Breast epithelium (tissue), 3 donors: ENCODE measurements around the gene SIVA1.

Experiments used
- POLR2A ChIP-seq: fragments of 450-650 bp; IDR thresholded peaks from one replicate; pipeline ENCODE4 v1.6.1; 2016; ENCODE audit warnings: antibody characterized with exemption, mild to moderate bottlenecking, moderate library complexity
- POLR2AphosphoS5 ChIP-seq, 3 donors: sonication (generic); formaldehyde crosslinking; IDR thresholded peaks; one replicate each; pipeline ENCODE4 v1.6.1; 2017; ENCODE audit warnings: antibody characterized with exemption in 3 of 3
- TF ChIP-seq, protein P1 (sequence below), 3 donors: fragments of 450-650 bp; IDR thresholded peaks; one replicate each; pipeline ENCODE4 v1.5.1; 2016 to 2017; ENCODE audit warnings: antibody characterized with exemption in 3 of 3, mild to moderate bottlenecking in 3 of 3, moderate library complexity in 3 of 3

- TF ChIP-seq POLR2A (no peak), POLR2AphosphoS5 (IDR thresholded peaks at IDR 0.05) (no peak)
- TF ChIP-seq, protein P1, sequence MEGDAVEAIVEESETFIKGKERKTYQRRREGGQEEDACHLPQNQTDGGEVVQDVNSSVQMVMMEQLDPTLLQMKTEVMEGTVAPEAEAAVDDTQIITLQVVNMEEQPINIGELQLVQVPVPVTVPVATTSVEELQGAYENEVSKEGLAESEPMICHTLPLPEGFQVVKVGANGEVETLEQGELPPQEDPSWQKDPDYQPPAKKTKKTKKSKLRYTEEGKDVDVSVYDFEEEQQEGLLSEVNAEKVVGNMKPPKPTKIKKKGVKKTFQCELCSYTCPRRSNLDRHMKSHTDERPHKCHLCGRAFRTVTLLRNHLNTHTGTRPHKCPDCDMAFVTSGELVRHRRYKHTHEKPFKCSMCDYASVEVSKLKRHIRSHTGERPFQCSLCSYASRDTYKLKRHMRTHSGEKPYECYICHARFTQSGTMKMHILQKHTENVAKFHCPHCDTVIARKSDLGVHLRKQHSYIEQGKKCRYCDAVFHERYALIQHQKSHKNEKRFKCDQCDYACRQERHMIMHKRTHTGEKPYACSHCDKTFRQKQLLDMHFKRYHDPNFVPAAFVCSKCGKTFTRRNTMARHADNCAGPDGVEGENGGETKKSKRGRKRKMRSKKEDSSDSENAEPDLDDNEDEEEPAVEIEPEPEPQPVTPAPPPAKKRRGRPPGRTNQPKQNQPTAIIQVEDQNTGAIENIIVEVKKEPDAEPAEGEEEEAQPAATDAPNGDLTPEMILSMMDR (IDR thresholded peaks at IDR 0.05): no peak
Measured at GRCh38 chr14:104734991-104735779, 17.8 kb upstream of the SIVA1 start.
